SU-DHL-6 (cell line): ENCODE measurements around the gene RPTOR.

Experiments
- H2AFZ ChIP-seq: fragments of 200-600 bp; sonication (generic); 2 replicates; pipeline ENCODE4 v1.6.1; 2014; ENCODE audit warnings: low read depth, mild to moderate bottlenecking, moderate library complexity, mixed read lengths, antibody characterized with exemption, low read length; ENCODE audit not compliant: severe bottlenecking
- H3F3A ChIP-seq: fragments of 200-600 bp; shearing (Covaris generic); 2 replicates; pipeline ENCODE4 v1.6.0; 2016; ENCODE audit warnings: antibody characterized with exemption, mild to moderate bottlenecking; ENCODE audit not compliant: insufficient read depth
- H3K27ac ChIP-seq: fragments of 200-600 bp; sonication (generic); 2 replicates; pipeline ENCODE4 v1.5.1; 2016; ENCODE audit warnings: low read depth, mild to moderate bottlenecking, low read length, moderate library complexity, mixed read lengths
- H3K27me3 ChIP-seq: fragments of 200-600 bp; sonication (generic), shearing (Covaris generic); 2 replicates; pipeline ENCODE4 v1.6.0; 2014; ENCODE audit warnings: mild to moderate bottlenecking, low read length
- H3K36me3 ChIP-seq: fragments of 200-600 bp; sonication (generic); 2 replicates; pipeline ENCODE4 v1.6.1; 2014; ENCODE audit warnings: mild to moderate bottlenecking, low read length, mixed read lengths
- H3K4me2 ChIP-seq: fragments of 300-600, 200-600 bp; shearing (Covaris generic), sonication (generic); 2 replicates; pipeline ENCODE4 v1.6.0; 2014; ENCODE audit warnings: low read length, low read depth, mild to moderate bottlenecking; ENCODE audit not compliant: poor library complexity, severe bottlenecking
- H3K4me3 ChIP-seq: fragments of 200-600 bp; sonication (generic); 2 replicates; pipeline ENCODE4 v1.5.1; 2014; ENCODE audit warnings: antibody characterized with exemption, low read length, mild to moderate bottlenecking, mixed read lengths; ENCODE audit not compliant: insufficient read depth, poor library complexity, severe bottlenecking
- H3K79me2 ChIP-seq: fragments of 200-600 bp; sonication (generic); 2 replicates; pipeline ENCODE4 v1.6.1; 2014; ENCODE audit warnings: mild to moderate bottlenecking, low read length, moderate library complexity; ENCODE audit not compliant: insufficient read depth
- H3K9ac ChIP-seq: fragments of 200-600 bp; sonication (generic); 2 replicates; pipeline ENCODE4 v1.7.0; 2014; ENCODE audit warnings: mild to moderate bottlenecking, low read length
- H3K9me2 ChIP-seq: fragments of 200-600 bp; sonication (generic); replicated peaks from 2 replicates; pipeline ENCODE4 v1.6.1; 2014; ENCODE audit warnings: low read length; ENCODE audit not compliant: insufficient read depth
- H3K9me3 ChIP-seq: fragments of 200-600 bp; sonication (generic); 2 replicates; pipeline ENCODE4 v1.6.1; 2014; ENCODE audit warnings: low read length, mixed read lengths; ENCODE audit not compliant: insufficient read depth
- H4K20me1 ChIP-seq: fragments of 200-600 bp; sonication (generic); 2 replicates; pipeline ENCODE4 v1.6.1; 2014; ENCODE audit warnings: low read depth, mild to moderate bottlenecking, antibody characterized with exemption, low read length, moderate library complexity, mixed read lengths
- EZH2phosphoT487 ChIP-seq: fragments of 200-600 bp; sonication (generic), shearing (Covaris generic); conservative IDR thresholded peaks from 2 replicates; pipeline ENCODE4 v1.6.1; 2018; ENCODE audit warnings: mild to moderate bottlenecking, antibody characterized with exemption, low read length, moderate library complexity, mixed read lengths
- TF ChIP-seq, protein P1 (sequence below): fragments of 200-600 bp; sonication (generic); IDR thresholded peaks from one replicate; pipeline ENCODE4 v1.5.1; 2017; ENCODE audit warnings: antibody characterized with exemption, mild to moderate bottlenecking, low read length, moderate library complexity; ENCODE audit not compliant: insufficient read depth, poor library complexity, severe bottlenecking

The RPTOR gene

DNA sequence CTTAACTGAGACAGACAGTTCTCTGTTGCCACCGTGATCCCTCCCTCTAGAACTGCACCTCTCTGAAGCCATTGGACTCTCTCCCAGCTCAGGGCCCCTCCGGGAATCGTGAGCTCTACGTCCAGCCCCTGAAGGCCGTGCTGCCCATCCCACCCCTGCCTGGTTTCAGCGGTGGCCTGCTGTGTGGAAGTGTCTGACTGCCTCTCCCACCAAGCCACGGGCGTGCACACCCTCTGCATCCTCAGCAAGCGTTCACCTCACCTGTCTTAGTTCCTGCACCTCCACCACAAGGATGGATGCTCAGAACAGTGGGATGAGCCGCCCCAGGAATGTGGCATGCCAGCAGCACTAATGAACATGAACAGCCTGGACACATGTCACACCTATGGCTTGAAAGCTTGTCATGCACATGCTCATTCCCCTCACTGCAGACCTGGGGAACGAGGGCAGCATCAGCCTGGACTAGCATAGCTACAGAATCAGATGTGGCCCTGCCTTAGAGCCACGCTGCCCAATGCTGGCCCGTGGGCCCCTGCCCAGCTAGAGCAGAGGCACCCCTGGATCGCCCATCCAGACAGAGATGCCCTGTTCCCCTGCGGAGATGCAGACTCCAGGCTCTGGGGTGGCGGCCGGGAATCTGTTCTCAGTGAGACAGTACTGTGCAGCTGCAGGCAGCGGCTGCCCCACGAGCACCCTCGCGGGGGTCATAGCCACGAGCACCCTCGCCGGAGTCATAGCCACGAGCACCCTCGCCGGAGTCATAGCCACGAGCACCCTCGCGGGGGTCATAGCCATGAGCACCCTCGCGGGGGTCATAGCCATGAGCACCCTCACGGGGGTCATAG, 373.3 kb downstream of the RPTOR start:
- H3F3A ChIP-seq: peaks cover 9% of the 10 kb centered on the region
- TF ChIP-seq, protein P1, sequence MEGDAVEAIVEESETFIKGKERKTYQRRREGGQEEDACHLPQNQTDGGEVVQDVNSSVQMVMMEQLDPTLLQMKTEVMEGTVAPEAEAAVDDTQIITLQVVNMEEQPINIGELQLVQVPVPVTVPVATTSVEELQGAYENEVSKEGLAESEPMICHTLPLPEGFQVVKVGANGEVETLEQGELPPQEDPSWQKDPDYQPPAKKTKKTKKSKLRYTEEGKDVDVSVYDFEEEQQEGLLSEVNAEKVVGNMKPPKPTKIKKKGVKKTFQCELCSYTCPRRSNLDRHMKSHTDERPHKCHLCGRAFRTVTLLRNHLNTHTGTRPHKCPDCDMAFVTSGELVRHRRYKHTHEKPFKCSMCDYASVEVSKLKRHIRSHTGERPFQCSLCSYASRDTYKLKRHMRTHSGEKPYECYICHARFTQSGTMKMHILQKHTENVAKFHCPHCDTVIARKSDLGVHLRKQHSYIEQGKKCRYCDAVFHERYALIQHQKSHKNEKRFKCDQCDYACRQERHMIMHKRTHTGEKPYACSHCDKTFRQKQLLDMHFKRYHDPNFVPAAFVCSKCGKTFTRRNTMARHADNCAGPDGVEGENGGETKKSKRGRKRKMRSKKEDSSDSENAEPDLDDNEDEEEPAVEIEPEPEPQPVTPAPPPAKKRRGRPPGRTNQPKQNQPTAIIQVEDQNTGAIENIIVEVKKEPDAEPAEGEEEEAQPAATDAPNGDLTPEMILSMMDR: no peak
- no peak for TF ChIP-seq EZH2phosphoT487
- H3K27ac ChIP-seq: no peak overlapping the region
- H3K27me3 ChIP-seq: no peaks in the 10 kb centered on the region
- H3K9ac ChIP-seq: no peak overlapping the region
- H4K20me1 ChIP-seq: no peaks in the 10 kb centered on the region
- H3K9me3 ChIP-seq: no peaks in the 10 kb centered on the region; the same call in 1 of the 2 replicates
- no peaks in the 10 kb centered on the region for H3K79me2 ChIP-seq
- H3K9me2 ChIP-seq: no peaks in the 10 kb centered on the region
- H2AFZ ChIP-seq: no peak overlapping the region
- no peak overlapping the region for H3K4me3 ChIP-seq
- no peaks in the 10 kb centered on the region; the same call in 1 of the 2 replicates for H3K36me3 ChIP-seq
- no peak overlapping the region for H3K4me2 ChIP-seq

DNA sequence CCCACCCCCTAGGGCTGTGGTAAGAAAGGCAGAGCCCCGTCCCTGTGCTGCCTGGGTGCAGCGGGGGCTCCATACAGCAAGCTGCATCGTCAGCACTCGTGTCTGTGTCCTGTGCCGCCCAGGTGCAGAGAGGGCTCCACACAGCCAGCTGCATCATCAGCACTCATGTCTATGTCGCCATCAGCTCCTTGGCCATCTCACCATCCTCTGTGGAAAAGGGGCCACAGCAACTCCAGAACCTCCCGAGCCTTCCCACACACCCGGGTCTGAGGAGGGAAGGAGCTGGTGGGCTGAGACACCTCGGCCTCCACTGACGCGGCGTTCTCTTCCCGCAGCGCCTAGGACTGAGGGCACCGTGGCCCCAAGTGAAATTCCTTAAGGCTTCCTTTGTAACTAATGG, 374.1 kb downstream of the RPTOR start:
- TF ChIP-seq, protein P1: no peak
- no peak for TF ChIP-seq EZH2phosphoT487
- no peak overlapping the region for H2AFZ ChIP-seq
- H3K79me2 ChIP-seq: no peaks in the 10 kb centered on the region
- H3K9ac ChIP-seq: no peak overlapping the region
- no peak overlapping the region for H3K4me3 ChIP-seq
- 0 out of 2 replicates have a peak, but pooled peaks cover 1% of the 10 kb centered on the region for H3F3A ChIP-seq
- H3K27ac ChIP-seq: no peak overlapping the region
- H4K20me1 ChIP-seq: no peaks in the 10 kb centered on the region
- no peaks in the 10 kb centered on the region for H3K9me2 ChIP-seq
- H3K36me3 ChIP-seq: no peaks in the 10 kb centered on the region; the same call in 1 of the 2 replicates
- H3K4me2 ChIP-seq: no peak overlapping the region
- no peaks in the 10 kb centered on the region; the same call in 1 of the 2 replicates for H3K9me3 ChIP-seq
- no peaks in the 10 kb centered on the region for H3K27me3 ChIP-seq

DNA sequence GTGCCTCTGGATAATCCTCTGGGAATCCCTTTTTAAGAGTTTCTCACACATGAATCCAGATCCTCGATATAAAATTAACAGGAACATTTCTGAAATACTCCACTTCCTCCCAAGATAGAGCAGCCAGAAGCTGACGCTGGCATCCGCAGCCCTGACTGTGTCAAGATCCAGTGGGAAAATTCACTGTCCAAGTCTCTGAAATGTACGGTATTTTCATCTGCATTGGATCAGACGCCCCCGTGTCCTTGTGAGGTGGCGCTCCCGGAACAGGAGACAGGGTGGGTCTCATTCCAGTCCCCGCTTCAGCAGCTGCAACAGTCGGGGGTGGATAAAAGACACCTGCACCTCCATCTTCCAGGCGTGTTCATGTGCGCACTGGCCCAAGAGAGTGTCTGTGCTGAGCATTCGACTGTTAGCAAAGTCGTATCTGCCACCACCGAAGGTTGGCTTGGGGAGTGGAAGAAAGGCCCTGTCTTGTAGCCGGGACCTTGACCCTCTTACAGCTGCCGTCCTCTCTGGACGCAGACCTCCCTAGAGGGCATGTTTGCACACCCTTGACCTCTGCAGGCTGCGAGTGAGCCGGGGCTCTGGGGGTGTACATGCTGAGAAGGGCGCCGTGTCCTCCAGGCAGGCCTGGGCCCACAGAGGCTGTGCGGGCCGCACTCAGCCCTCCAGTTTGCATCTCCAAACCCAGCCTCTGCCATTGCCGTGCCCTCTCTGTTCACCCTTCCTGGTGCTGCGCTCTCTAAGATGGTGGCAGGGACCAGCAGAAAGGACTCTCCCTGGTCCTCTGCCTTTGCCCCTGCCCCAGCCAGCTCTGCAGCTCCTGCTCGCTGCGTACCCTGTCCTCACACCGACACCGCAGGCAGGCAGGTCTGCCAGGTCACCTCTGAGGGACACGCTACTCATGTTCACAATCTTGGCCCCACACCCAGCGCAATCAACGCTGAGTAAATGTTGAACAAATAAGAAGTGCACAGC, 375.0 kb downstream of the RPTOR start:
- Histone ChIP-seq H3K9me2 (no peaks in the 10 kb centered on the region), H2AFZ (no peak overlapping the region), H3K4me3 (no peak overlapping the region), H3F3A (no peaks in the 10 kb centered on the region), H3K27ac (no peak overlapping the region), H4K20me1 (no peaks in the 10 kb centered on the region), H3K27me3 (no peaks in the 10 kb centered on the region), H3K4me2 (no peak overlapping the region), H3K9ac (no peak overlapping the region), H3K36me3 (no peaks in the 10 kb centered on the region; the same call in 1 of the 2 replicates), H3K79me2 (no peaks in the 10 kb centered on the region), H3K9me3 (no peaks in the 10 kb centered on the region; the same call in 1 of the 2 replicates)
- TF ChIP-seq, protein P1: no peak
- TF ChIP-seq EZH2phosphoT487: no peak
